HG02943 (cell line): Measurements from ENCODE around the gene TMLHE.
"Not testable (repeated sequence)": the region's sequence is repeated elsewhere in the genome, so short reads cannot be mapped to it uniquely, and the experiment has no call there.

Experiments used
- ATAC-seq: cut with Tn5 transposase; IDR thresholded peaks from one replicate; pipeline ENCODE4 v1.9.1; 2021; ENCODE audit warnings: mild to moderate bottlenecking, low read depth, moderate library complexity; ENCODE audit not compliant: unreplicated experiment

The TMLHE gene

DNA sequence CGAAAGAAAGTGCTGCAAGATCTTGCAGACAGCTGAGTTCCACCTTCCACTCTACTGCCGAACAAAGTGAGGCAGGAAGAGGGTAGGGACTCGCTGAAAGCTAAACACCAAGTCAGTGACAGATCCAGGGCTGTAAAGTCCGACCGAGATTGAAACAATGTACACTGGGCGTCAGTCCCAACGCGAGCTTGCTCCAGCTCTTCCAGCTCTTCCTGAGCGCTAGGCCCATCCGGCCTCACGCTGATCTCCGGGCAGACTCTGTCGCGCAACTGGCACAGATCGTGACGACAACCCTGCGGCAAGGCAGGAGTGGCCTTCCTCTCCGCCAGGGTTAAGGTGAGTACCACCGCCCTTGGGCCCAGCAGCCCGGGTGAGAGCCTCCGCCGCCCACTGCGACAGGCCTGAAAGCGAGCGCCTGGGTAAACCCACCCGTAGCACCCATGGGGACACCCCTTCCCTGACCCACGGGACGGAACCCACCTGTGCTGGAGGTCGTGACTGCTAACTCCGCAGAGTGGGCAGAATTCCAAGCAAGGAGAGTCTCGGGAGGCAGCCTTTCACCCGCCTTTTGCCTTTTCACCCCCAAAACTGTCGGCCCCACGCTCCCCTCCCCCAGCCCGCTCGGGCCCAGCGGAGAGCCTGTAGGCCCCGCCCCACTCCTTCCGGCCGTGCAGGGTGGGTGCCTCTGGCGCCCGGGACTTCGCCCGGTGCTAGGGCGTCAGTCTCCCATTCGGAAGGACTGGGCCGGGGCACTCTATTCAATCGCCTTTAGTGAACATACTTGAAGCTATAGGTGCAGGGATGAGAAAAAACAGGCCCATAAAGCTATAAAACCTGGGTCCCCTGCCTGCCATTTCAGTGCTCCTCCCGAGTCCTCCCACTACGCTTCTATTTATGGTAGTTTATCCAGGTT lies at the start of gene TMLHE, which contains the start of gene SPRY3:
TSS of gene TMLHE (minus strand) at position 641 of the 913 bp plus-strand sequence. CDS start 67,676 bp downstream, outside the sequence.
TSS of gene SPRY3 (plus strand) at position 275 of the 913 bp plus-strand sequence.
- peak; percentile 96 for ATAC-seq

DNA sequence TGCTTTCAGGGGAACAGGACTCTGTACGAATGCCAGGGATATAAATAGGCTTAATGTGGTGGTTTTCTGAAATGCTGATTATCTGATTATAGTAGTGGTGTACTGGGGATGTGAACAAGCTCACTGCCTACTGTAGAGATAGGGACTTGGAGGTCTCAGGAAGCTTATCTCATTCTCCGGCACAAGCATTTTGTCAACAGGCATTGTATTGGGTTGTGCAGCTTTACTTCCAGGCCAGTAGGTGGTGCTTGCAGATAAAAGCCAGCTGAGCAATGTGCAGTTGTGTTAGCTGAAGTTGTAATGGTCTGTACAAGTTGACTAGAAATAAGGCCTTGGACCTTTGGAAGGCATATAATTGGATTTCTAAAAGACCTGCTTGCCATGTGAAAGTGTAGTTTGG lies 49.5 kb upstream of the TMLHE start:
- ATAC-seq, result no peak

- no peak for ATAC-seq
Observed at GRCh38 chrX:155645180-155645579, 32.4 kb upstream of the TMLHE start.

- ATAC-seq, result no peak
Observed at GRCh38 chrX:155643240-155643639, 30.5 kb upstream of the TMLHE start.

DNA sequence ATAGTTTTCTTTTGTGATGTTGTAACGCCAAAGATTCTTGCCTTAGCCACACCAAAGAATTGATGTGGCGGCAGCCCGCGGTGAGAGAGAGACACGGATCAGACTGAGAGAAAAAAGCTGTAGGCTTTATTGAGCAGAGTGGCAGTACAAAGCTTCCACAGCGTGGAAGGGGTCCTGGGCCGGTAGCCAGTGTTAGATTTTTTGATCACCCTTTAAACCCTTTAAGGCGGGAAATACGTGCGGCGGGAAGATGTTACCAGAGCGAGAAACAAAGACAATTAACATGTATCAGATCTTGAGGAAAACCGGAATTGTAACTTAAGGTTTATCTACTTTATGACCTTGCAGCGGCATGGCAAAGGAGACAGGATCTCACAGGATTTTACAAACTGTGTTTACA lies 28.6 kb upstream of the TMLHE start:
- ATAC-seq, result not testable (repeated sequence)

- ATAC-seq, result no peak
Observed at GRCh38 chrX:155637714-155638113, 25.0 kb upstream of the TMLHE start.

DNA sequence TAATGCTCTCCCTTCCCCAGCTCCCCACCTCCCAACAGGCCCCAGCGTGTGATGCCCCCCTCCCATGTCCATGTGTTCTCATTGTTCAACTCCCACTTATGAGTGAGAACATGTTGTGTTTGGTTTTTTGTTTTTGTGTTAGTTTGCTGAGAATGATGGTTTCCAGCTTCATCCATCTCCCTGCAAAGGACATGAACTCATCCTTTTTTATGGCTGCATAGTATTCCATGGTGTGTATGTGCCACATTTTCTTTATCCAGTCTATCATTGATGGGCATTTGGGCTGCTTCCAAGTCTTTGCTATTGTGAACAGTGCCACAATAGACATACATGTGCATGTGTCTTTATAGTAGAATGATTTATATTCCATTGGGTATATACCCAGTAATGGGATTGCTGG lies 22.3 kb upstream of the TMLHE start:
- ATAC-seq, result not testable (repeated sequence)

DNA sequence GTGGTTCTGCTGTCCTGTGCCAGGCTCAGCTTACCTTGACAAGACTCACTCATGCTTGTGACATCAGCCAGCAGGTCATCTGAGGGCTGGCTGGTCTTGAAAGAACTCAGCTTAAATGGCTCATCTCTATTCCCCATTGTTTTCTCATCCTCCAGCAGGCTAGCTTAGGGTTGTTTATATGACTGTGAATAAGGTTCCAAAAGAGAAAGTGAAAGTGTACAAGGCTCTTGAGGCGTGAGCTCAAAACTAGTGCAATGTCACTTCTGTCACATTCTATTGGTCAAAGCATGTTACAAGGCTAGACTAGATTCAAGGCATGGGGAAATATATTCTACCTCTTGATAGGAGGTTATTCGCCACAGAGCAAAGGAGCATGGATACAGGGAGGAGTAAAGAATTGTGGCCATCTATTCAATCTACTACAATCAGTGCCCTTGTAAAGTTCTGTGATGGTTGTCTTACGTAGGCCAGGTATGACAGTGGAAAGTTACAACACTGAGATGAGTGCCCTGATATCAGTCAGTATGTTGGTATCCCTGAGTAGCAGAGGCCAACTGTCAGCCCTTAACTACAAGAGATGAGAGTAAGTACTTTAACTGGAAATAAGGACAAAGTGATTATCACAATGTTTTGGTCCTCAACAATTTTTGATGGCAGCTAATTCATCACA lies 19.8 kb upstream of the TMLHE start:
- ATAC-seq, result no peak

DNA sequence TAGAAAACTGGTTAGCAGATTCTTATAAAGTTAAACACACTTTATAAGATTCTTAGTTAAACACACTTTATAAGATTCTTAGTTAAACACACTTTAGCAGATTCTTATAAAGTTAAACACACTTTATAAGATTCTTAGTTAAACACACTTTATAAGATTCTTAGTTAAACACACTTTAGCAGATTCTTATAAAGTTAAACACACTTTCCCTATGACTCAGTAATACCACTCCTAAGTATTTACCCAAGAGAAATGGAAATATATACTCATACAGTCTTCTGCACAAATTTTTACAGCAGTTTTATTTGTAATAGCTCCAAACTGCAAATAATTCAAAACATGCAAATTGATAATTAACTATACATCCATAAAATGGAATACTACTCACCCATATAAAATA lies 7.4 kb upstream of the TMLHE start:
- ATAC-seq, result not testable (repeated sequence)

DNA sequence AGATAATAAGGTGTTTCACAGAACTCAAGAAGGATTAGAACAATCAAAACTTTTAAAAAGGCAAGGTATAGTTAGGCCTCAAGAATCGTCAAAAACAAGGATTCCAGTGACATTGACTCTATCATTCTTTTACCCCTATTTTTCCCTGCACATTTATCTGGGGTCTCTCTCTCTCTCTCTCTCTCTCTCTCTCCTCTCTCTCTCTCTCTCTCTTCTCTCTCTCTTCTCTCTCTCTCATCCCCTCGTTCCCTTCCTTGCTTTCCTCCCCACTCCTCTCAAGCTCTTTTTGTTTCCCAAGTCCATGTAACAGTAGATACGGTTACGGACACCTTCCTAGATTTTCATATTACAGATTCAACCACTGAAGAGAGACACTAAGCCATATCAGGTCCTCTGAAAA lies 3.2 kb upstream of the TMLHE start:
- no peak for ATAC-seq

GRCh38 chrX:155613927-155614559 lies 1.3 kb upstream of the TMLHE start:
- no peak for ATAC-seq

DNA sequence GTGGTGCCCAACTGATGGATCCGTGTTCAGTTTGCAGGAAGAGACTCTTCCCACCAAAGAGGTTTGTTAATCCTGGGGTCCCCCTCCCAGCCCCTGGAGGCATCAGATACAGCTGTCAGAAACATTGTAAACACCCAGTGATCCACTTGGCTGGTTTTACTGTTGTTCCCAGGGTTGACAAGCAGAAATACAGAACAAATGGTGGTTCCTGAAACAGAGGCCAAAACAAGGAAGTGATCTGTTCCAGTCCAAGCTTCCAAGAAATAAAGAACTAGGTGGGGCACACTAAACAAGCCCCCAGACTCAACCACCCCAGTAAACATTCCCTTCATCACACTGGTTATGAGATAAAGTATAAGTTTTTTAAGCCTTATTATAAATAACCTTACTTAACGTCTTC lies 1.4 kb downstream of the TMLHE start:
- ATAC-seq, result no peak

- ATAC-seq, result no peak
Observed at GRCh38 chrX:155592981-155593380, 19.8 kb downstream of the TMLHE start.

DNA sequence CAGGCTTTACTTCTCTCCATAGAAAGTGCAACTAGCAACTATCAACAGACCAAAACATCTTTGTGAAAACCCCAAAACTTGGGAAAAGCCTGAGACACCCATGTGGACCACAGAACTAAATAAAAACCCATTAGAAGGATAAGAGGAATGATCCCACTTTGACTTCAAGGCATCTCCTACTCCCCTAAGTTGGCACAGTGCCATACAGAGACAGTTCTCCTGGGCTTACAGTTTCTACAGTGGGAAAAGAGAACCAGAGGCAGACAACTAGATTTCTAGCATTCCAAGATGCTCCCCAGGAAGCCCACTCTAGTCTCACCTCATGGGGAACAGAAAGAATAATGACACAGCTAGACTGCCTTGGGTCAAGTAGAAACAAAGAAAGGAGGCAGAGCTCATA lies 20.4 kb downstream of the TMLHE start:
- ATAC-seq, result no peak

GRCh38 chrX:155577682-155578081 lies 35.1 kb downstream of the TMLHE start:
- peak; percentile 84 for ATAC-seq

- ATAC-seq, result no peak
Observed at GRCh38 chrX:155563099-155563498, 49.7 kb downstream of the TMLHE start.

DNA sequence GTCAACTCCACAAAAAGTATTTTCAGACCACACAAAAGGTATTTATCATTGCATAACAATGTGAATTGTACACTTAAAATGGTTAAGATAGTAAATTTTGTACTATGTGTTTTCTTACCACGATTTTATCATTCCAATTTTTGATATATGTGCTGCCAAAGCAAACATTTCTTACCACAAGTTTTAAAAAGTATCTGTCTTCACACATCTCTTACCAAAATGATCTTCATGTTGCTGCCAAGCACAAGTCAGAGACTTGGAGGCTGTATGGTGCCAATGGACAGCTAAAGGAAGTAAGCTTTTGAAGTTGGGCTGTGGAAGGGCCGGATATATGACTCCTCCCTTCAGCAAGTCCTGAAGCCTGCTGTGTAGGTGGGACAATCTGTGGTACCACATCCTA lies 67.9 kb downstream of the TMLHE start:
- ATAC-seq, result no peak

DNA sequence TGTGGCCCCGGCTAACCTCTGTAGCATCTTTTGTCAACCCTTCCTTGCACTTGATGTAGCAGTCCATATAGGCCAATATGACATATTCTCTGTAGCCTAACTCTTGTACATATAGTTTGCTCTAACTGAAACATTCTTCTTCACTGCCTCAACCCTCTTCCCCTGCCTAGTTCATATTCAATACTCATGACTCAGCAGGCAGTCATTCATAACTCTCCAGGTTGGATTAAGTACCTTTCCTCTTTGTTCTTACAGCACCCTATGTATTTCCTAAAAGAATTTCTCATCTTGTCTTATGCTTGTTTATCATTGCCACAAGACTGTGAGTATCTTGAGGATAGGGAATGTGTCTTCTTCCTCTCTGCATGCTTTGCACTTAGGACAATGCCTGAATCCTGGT lies 76.9 kb downstream of the TMLHE start:
- no peak for ATAC-seq

GRCh38 chrX:155534800-155535199 lies 78.0 kb downstream of the TMLHE start:
- no peak for ATAC-seq

DNA sequence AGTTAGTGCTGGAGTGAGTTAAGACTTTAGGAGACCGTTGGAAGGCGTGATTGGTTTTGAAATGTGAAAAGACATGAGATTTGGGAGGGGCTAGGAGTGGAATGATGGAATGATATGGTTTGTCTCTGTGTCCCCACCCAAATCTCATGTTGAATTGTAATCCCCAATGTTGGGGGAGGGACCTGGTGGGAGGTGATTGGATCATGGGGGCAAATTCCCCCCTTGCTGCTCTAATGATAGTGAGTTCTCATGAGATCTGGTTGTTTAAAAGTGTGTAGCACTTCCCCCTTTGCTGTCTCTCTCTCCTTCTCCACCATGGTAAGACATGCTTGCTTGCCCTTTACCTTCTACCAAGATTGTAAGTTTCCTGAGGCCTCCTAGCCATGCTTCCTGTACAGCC lies 85.7 kb downstream of the TMLHE start:
- not testable (repeated sequence) for ATAC-seq

DNA sequence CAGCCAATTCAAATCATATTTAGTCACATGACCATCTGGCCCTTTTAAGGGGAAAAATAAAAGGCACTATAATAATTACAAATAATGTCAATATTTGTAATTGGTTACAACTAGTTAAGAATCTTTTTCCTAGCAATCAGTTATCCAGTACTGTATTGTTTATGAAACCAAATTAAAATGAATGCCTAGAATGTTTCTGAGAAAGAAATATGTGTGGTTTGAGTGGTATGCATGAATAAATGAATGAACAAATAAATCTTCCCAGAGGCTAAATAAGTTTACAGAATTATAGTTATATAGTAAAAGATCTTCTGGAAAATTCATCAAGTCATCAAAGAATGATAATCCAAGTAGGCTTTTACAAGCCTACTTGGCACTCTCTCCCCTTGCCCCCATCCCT lies 98.5 kb downstream of the TMLHE start:
- ATAC-seq, result no peak
